ENCODE data around the gene RAB17.
"Not testable (repeated sequence)": the region's sequence is repeated elsewhere in the genome, so short reads cannot be mapped to it uniquely, and the experiment has no call there.

RAB17 gene

DNA sequence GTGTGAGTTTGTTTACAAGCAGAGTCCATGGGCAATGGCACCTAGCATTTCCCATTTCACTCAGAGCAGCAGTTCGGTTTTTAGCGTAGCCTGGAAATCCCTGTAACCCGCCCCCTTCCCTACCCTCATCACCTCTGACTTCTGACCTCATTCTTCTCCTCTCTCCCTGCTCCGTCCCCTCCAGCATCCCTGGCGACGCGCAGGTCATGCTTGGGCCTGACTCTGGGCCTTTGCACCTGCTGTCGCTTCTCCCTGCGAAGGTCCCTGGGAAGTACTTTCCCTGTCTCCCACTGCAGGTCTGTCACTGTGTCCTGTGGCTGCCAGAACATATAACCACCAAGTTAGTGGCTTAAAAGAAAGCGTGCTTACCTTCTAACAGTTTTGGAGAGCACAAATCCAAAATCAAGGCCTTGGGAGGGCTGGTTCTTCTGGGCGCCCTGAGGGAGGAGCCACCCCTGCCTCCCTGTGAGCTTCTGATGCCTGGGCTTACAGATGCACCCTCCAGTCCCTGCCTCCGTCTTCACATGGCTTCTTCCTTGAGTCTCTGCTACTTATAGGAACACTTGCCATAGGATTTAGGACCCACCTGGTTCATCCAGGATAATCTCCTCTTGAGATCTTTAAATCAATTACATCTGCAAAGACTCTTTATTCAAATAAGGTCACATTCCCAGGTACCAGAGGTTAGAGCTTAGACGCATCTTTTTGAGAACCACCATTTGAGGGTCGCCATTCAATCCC lies 8.1 kb upstream of the RAB17 start:
- no peak for DNase-seq

GRCh38 chr2:237597196-237598145 lies 6.9 kb upstream of the RAB17 start:
- no peak for DNase-seq

DNA sequence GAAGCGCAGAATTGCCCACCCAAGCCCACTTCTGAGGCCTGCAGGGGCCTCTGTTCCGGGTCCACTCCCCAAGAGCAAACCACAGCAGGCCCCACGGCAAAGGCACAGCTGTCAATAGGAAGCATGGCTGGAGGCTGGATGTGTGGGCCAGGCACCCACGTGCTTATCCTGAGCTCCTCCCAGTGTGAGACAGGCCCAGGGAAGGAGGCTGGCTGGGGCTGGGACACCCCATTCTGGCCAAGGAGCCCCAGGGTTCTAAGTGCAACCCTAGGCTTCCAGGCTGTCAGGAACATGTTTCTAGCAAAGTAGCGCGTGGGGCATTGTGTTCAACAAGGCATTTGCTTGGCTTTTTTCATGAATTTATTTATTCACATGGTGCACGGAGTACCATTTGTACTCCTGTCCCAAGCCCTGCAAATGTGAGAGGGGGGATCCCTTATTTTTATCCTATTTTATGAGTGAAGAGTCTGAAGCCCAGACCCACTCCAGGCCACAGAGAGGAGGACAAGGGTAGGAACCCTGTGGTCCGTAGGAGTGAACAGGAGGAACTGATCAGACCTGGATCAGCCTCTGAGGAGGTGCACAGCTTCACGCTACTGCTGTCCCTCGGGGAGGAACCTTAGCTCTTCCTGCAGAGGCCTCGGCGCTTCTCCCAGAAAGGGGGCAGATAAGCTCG lies 6.1 kb upstream of the RAB17 start:
- DNase-seq = no peak

- not testable (repeated sequence) for DNase-seq
Observed at GRCh38 chr2:237595829-237596519, 5.4 kb upstream of the RAB17 start.

DNA sequence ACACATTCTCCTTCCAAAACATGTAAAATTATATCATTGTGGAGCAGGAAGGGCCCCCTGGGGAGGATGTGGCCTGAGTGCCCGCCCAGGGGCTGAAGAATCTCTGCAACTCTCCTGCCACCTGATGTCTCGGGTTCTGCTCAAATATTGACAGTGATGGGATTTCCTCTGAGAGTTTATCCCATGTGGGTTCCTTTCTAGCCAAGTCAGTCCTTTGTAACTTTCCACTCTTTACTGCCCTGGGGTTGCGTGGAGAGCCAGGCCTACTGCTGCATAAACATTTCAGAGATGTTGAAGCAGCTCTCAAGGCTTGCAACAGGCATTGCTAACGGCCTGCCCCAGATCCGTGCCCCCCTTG lies 4.0 kb upstream of the RAB17 start:
- no peak for DNase-seq

DNA sequence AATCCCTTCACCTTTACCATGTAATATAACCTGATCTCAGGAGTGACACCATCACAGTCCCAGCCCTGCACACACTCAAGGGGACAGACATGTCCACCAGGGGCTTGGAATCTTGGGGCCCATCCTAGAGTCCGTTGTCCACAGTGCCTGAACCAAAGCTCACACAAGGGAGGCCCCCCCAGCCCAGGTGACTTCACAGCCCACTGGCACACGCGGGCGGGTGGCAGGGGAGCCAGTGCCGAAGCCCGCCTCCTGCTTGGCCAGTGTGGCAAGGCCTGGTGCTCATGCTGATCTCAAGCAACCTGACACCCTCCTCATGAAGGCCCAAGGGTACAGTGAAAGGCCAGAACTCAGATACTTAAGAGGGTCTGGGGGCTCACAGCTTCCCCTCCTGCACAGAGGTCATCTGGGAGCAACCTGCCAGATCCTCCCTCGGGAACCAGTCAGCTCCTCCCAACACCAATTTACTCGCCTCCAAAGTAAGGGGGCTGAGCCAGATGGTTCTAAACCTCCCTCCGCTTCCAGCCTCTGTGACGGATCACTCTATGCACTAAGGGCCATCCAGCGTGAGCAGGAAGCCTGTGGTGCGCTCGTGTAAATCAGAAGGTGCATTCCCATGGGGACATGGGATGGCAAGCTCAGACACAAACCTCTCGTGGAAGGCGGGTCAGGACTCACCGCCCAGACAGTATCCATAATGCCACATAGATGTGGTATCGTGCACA lies 3.2 kb upstream of the RAB17 start:
- no peak for DNase-seq

DNA sequence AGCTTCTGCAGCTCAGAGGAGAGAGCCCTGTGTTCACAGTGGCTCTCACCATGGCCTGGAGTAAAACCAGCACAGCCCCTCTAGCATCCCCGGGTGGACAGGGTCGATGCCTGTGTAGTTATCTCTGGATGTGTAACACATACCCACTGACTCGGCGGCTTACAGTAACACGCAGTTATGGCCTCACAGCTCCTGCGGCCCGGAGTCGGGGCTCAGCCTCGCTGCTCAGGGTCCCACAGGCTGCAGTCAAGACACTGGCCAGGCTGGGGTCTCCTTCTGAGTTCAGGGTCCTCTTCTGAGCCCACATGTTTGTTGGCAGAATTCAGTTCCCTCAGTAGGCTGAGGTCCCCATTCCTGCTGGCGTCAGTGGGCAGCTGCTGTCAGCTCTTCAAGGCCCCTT lies 2.5 kb upstream of the RAB17 start:
- DNase-seq = no peak

- no peak for DNase-seq
Observed at GRCh38 chr2:237592425-237592980, 2.0 kb upstream of the RAB17 start.

- DNase-seq = no peak
Observed at GRCh38 chr2:237591141-237591881, 777 bp upstream of the RAB17 start.

DNA sequence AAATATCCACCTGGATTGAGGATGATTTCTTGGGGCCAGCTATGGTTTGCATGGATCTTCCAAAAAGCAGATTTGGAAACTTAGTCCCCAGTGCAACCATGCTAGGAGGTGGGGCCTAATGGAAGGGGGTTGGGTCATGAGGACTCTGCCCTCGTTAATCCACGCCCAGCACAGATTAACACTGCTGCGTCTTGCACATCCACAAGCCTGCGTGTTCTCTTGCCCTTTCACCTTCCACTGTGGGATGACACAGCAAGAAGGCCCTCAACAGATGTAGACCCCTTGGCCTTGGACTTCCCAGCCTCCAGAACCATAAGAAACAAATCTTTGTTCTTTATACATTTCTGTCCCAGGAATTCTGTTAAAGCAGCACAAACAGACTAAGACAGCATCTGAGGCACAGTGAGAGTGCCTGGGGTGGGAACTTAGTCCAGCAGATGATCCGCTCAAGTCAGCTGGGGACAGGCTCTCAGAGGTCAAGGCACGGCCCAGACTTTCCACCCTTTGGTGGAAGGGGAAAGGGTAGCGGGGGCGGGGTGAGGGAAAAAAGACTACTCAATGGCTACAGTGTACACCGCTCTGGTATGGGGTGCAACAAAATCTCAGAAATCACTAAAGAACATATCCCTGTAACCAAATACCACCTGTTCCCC lies 2.4 kb downstream of the RAB17 start:
- DNase-seq = no peak

- DNase-seq = no peak
Observed at GRCh38 chr2:237585590-237586221, 4.8 kb downstream of the RAB17 start.

DNA sequence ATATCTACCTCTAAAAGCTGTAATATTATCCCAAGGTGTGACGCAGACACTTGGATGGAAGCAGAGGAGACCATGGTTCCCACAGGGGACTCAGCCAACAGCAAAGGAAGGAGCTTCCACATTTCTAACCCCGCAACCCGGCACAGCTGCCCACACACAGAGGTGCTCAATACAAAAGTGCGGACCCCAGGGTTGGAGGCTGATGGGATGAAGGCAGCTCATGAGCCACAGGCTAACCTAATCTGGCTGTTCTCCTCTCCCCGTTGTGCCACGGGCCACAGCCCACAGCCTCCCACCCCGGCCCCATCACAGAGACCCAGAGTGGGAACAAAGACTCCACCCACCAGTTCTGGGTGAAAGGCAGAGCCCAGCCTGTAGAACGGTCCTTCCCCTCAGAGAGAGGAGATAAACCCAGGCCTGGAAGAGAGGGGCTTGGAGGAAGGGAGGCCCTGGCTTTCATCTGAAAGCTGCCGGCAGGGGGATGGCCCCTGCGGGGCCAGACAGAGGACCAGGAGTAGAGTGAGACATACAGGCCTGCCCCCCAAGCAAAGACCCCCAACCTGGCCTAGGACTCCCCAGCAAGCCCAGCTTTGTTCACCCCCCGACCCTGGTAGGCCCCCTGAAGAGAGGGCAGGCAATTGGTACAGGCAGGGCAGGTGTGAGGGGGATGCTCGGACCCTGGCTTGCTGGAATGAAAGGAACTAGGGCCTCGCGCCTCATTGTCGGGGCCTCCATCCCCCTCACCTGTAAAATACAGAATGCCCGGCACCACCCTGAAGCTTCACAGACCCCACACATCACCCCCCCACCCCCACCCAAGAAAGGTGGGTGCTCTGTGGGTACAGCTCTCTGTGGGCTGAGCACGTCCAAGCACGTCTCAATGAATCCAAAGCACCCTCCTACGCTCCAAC lies 6.9 kb downstream of the RAB17 start:
- DNase-seq = no peak

DNA sequence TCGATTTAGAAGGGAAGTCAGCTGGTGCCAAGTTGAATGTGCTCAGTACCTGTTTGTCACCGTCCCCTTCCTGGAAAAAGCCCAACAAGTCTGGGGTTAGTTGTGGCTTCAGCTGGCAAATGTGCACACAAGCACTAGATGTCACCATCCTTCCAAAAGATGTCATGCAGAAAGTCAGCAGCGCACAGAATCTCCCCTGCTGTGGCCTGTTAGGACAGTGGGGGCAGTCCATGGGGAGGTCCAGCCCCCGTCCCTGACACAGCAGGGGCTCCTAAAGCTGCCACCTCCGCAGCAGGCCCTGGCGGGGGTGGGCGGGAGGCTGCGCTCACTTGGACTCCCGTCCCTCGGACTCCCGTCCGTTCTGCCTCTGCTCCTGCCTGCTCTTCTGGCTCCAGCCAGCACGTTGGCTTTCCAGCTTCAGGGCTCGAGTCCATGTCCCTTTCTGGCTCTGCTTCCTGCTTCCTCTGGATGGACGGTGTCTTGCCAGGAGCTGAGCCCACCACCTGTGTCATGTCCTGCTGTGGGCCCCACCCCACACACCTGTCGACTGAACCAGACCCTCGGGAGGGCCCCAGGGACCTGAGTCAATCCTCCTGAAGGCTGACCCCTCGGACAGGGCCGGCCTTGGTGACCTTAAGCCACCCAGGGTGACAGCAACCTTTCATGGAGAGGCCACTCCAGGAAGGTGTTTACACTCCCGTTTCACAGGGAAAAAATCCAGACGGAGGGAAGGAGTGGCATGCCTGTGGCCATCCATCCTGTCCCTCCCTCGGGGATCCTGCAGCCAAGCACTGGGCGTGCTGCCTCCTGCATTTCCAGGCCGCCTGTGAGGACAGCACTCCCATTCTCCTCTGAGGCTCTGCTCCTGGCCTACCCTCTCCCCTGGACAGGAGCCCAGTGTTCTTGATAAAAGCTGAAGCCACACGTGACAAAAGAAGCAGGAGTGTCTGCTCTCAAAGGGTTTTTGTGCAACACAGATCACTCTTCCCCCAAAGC lies 8.5 kb downstream of the RAB17 start:
- peak; percentile 72 for DNase-seq

DNA sequence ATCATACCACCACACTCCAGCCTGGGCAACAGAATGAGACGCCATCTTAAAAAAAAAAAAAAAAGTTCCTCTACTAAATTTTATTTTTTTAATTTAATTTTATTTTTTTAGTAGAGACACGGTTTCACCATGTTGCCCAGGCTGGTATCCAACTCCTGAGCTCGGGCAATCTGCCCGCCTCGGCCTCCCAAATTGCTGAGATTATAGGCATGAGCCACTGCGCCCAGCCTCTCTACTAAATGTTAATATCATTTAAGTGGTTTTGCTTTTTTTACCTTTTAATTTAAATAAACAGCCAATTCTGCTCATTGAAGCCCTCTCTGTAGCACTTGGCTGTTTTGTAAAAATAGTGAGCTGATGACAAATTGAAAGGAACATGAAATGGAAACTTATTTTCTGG lies 9.2 kb downstream of the RAB17 start:
- DNase-seq = no peak

DNA sequence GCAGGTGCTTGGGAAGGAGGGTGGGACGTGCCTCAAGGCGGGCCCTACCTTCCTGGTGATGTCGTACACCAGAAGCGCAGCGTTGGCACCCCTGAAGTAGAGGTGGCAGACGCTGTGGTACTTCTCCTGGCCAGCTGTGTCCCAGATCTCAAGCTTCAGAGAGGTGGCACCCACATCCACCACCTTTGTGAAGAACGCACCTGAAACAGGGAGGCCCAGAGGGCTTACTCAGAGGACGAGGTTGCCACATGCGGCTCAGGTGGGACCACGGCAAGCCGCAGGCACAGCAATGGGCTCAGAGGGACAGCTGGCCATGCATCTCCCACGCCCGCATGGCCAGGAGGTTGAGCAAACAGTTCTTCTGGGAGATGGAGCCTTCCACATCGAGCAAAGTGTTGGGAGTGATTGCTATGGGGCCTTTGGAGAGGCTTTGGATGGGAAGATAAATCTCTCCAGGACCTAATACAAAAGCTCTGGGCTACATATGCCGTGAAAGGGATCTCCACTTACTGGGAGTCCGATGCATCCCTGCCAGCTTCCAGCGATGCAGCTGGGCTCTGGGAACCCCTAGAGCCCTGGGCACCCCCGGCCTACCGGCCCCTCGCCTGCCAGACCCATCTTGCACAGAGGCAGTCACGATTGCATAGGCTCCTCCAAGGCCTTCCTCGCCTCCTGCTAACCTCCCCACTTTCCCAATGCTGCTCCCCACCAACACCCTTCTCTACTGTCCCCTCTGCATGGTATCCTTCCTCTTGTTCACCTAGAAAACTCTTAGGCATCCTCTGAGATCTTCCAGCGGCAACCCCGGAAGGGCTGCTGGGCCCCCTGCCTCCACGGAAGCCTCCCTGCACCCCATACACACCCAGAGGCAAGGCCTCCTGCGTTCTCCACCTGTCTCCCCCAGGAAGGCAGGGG lies 12.3 kb downstream of the RAB17 start:
- DNase-seq = no peak

- no peak for DNase-seq
Observed at GRCh38 chr2:237577458-237577857, 13.1 kb downstream of the RAB17 start.

DNA sequence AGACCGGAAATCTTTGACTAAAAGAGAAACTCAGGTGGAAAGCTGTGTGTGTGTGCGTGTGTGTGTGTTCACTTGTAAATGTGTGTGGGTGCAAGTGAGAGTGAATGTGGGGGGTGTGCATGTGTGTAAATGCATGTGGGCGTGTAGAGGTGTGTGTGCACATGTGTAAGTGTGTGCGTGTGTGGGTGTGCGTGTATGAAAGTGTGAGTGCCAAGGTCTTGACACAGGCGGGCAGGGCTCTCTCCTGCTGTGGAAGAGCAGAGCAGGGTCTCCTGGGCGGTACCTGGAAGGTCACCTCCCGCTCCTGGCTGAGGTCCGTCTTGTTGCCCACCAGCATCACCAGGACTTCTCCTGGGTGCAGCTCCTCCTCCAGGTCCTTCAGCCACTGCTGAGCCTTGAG lies 13.6 kb downstream of the RAB17 start:
- no peak for DNase-seq
